ENCODE results near the gene KCTD18. TPM values are rescaled to one million over a fixed set of nuclear protein-coding genes. Genes with fewer than 3 reads are reported as not detected.

The KCTD18 gene
- total and polyA plus RNA-seq, 8 donors, result 1.2 to 22.9 (median 14.8) TPM

DNA sequence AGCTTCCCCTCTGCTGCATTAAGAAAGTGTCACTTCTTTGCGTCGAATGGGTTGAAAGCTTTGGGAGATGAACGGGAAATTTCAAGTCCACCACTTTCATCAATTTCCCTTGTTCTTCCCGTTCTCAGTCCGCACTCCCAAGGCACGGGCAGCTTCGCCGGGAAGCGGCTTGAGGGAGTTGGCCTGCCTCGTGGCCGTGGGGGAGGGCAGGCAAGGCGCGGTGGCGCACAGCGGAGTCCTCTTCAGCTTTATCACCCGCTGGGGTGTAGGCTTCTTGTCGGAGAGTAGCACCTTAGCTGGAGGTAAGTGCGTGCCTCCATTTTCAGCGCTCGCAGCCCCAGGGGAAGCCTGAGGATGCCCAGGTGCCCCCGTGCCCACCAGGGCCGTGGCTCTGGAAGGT is 19.9 kb downstream of the KCTD18 start:
- WGBS, 5 donors, result 93 to 96% (median 95%) methylated on average over 17 to 22 of the region's 22 CpGs
- H3K9me3 ChIP-seq, result no peaks in the 10 kb centered on the region
- H3K36me3 ChIP-seq, result peaks cover 24 to 62% (median 59%) of the 10 kb centered on the region in 4 donors
- no peaks in the 10 kb centered on the region for H3K4me1 ChIP-seq
- TF ChIP-seq, protein P1, sequence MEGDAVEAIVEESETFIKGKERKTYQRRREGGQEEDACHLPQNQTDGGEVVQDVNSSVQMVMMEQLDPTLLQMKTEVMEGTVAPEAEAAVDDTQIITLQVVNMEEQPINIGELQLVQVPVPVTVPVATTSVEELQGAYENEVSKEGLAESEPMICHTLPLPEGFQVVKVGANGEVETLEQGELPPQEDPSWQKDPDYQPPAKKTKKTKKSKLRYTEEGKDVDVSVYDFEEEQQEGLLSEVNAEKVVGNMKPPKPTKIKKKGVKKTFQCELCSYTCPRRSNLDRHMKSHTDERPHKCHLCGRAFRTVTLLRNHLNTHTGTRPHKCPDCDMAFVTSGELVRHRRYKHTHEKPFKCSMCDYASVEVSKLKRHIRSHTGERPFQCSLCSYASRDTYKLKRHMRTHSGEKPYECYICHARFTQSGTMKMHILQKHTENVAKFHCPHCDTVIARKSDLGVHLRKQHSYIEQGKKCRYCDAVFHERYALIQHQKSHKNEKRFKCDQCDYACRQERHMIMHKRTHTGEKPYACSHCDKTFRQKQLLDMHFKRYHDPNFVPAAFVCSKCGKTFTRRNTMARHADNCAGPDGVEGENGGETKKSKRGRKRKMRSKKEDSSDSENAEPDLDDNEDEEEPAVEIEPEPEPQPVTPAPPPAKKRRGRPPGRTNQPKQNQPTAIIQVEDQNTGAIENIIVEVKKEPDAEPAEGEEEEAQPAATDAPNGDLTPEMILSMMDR (IDR thresholded peaks at IDR 0.05), result no peak
- no peak for TF ChIP-seq EP300 (IDR thresholded peaks at IDR 0.05)
- DNase-seq, result no peak
- no peaks in the 10 kb centered on the region for H3K27me3 ChIP-seq
- no peak overlapping the region for H3K27ac ChIP-seq
- intact Hi-C loops (cut with DNase I; ENCODE audit: low total_unique reads), result no loop called here
- H3K4me3 ChIP-seq, result no peak overlapping the region

DNA sequence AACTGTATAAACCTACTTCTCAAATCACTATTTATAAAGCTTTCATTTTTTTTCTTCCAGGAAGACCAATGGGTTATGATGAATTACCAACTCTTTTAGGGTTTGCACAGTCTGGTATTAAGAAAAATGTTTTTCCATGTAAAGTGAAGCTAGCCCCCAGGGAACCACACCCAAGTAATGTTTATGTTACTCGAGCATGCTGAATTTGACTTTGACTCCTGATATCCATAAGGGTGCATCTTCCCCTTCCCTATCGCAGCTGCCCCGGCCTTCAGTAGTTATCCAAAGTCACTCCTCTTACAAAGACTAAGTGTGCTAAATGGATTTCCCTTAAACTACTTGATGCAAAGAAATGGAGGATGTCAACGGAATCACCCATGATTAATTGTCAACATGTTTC is 21.7 kb downstream of the KCTD18 start:
- no peak overlapping the region for H3K4me3 ChIP-seq
- H3K9me3 ChIP-seq, result no peaks in the 10 kb centered on the region
- peaks cover 0 to 3% (median 0%) of the 10 kb centered on the region in 4 donors for H3K4me1 ChIP-seq
- intact Hi-C loops (cut with DNase I; ENCODE audit: low total_unique reads), result no loop called here
- WGBS, 5 donors, result 74 to 82% (median 76%) methylated on average over 4 of the region's 4 CpGs
- H3K27me3 ChIP-seq, result no peaks in the 10 kb centered on the region
- TF ChIP-seq, protein P1 (IDR thresholded peaks at IDR 0.05), result no peak
- TF ChIP-seq EP300 (IDR thresholded peaks at IDR 0.05) (no peak), POLR2A (IDR thresholded peaks at IDR 0.05) (no peak), POLR2AphosphoS5 (IDR thresholded peaks at IDR 0.05) (no peak)
- DNase-seq, result no peak
- no peak overlapping the region for H3K27ac ChIP-seq
- peaks cover 12 to 44% (median 41%) of the 10 kb centered on the region in 4 donors for H3K36me3 ChIP-seq

- H3K4me1 ChIP-seq, result peaks cover 0 to 5% (median under 1%) of the 10 kb centered on the region in 4 donors
- no peak overlapping the region for H3K4me3 ChIP-seq
- intact Hi-C loops (cut with DNase I; ENCODE audit: low total_unique reads), result no loop called here
- TF ChIP-seq EP300 (IDR thresholded peaks at IDR 0.05), result no peak
- TF ChIP-seq, protein P1 (IDR thresholded peaks at IDR 0.05), result no peak
- no peak for TF ChIP-seq POLR2AphosphoS5 (IDR thresholded peaks at IDR 0.05)
- TF ChIP-seq POLR2A (IDR thresholded peaks at IDR 0.05), result no peak
- H3K27ac ChIP-seq, result no peak overlapping the region
- peaks cover 12 to 28% (median 24%) of the 10 kb centered on the region in 4 donors for H3K36me3 ChIP-seq
- no peak for DNase-seq
- H3K9me3 ChIP-seq, result no peaks in the 10 kb centered on the region
- H3K27me3 ChIP-seq, result no peaks in the 10 kb centered on the region
- WGBS, 5 donors, result 56 to 68% (median 65%) methylated on average over 2 of the region's 2 CpGs
These were observed 23.3 kb downstream of the KCTD18 start for GRCh38 chr2:200486529-200486928.

DNA sequence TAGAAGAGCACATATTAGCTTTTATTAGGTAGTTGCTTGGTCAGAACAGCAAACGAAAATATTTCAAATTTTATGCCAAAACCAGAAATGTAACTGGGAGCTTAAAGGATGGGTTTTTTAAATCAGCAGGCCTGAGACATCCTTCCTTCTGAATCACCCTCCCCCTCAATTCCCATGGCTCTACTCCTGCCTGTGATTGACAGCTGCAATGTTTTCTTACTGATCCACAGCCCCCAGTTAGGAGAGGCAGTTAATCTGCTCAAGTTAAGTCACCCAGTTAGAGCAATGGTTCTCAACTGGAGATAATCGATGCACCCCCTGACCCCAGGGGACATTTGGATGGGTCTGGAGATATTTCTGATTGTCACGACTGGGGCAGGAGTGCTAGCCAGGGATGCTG is 24.9 kb downstream of the KCTD18 start:
- Histone ChIP-seq H3K4me3 (no peak overlapping the region), H3K4me1 (peaks cover 0 to 8% (median 2%) of the 10 kb centered on the region in 4 donors), H3K27me3 (no peaks in the 10 kb centered on the region), H3K27ac (no peak overlapping the region), H3K9me3 (no peaks in the 10 kb centered on the region), H3K36me3 (peaks cover 6 to 12% (median 8%) of the 10 kb centered on the region in 4 donors)
- DNase-seq, result no peak
- TF ChIP-seq, protein P1 (IDR thresholded peaks at IDR 0.05), result no peak
- TF ChIP-seq EP300 (IDR thresholded peaks at IDR 0.05) (no peak), POLR2AphosphoS5 (IDR thresholded peaks at IDR 0.05) (no peak), POLR2A (IDR thresholded peaks at IDR 0.05) (no peak)
- intact Hi-C loops (cut with DNase I; ENCODE audit: low total_unique reads), result loop anchor here (5.0 kb wide), 1 partner anchor 503 kb away; no protein-coding TSS in a partner anchor
- WGBS, 5 donors, result 75 to 82% (median 76%) methylated on average over 3 of the region's 3 CpGs

Data from stomach (tissue), 9 donors.